DMS 273 (cell line): ENCODE results near the gene MYOZ3.

Experiments used
- DNase-seq: peaks from one replicate; lab custom pipeline; 2025; ENCODE audit not compliant: unreplicated experiment; lab: John Stamatoyannopoulos, UW

The MYOZ3 gene

GRCh38 chr5:150626853-150627276 lies 34.2 kb upstream of the MYOZ3 start:
- DNase-seq: no peak

DNA sequence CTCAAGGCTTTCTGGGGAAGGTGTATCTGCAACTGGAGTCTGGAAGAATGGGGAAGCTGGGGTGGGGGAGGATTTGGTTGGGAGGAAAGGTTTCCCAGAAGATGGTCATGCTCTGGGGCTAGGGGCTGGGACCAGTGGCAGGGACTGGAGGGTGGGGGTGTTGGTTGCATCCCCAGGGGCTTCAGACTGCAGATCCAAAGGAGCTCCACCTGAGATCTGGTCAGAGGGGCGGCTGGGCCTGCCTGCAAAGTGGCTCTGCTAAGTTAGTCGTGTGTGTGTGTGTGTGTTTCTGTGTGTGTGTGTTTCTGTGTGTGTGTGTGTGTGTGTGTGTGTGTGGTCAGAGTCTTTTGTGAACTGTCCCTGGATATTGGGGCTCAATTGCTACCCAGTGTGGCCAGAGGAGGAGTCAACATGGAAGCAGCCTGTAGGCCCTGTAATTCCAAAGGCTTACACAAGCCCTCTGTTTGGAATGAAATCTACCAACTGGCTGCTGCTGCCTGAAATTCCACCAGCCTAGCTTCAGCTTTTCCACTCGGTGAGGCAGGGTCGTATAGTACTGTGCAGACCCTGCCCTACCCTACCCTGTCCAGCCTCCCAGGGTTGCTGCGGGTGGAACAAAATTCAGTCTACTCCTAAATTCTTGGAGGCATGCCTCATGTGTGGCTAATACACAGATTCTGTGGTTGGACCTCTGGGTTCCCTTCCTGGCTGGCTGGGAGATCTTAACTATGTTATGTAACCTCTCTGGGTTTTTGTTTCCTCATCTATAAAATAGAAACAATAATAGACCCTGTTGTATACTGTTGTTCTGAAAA lies 33.1 kb upstream of the MYOZ3 start:
- no peak for DNase-seq

DNA sequence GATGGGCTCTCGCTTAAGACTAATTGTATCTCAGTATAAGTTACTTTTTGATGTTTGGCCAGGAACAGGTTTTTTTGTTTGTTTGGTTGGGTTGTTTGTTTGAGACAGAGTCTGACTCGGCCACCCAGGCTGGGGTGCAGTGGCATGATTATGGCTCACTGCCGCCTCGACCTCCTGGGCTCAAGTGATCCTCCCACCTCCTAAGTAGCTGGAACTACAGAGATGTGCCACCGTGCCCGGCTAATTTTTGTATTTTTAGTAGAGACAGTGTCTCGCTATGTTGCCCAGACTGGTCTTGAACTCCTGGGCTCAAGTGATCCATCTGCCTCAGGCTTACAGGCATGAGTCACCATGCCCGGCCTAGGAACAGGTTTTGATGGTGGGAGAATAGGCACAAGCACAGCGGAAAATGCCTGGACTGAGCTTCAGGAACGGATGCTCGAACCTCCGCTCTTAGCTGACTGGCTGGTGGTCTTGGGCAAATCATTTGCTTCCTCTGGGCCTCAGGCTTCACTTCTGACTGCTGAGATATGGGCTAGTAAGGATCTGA lies 32.0 kb upstream of the MYOZ3 start:
- peak; percentile 29 for DNase-seq

- peak; percentile 39 for DNase-seq
These were observed 31.0 kb upstream of the MYOZ3 start for GRCh38 chr5:150630016-150630415.

DNA sequence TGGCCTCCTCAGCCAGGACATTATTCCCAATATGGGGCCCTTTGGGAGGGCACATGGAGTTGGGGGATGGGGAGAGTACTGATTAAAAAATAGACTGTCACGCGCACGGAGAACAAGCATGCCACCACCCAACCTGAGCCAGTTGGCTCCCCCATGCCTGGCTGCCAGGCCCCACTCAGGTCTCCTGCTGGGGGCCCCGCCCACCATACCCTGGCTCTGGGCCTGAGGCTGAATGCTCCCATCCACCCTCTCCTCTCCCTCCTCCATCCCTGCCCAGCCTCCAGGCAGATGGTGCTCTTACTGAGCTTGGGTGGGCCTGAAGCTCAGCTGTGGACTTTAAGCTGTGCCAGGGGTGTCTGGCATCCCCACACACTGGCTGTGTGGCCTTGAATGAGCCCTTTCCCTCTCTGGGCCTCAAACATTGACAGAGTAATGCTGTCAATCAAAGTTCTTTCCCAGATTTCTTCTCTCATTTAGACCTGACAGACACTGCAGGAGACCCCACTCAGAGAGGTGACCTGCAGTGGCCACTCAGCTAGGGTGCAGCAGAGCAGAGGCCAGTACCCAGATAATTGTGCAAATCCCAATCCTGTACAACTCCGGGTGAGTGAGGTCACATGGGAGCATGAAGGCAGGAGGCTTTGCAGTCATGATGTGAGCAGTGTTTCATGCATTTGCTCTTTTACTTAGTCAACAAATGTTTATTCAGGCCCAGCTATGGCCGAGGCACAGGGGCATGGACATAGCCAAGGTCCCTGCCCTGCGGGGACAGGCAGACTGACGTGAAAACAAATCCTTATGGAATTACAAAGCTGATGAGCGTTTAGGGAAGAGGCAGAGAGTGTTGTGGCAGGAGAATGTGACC lies 30.4 kb upstream of the MYOZ3 start:
- peak; percentile 76 for DNase-seq

DNA sequence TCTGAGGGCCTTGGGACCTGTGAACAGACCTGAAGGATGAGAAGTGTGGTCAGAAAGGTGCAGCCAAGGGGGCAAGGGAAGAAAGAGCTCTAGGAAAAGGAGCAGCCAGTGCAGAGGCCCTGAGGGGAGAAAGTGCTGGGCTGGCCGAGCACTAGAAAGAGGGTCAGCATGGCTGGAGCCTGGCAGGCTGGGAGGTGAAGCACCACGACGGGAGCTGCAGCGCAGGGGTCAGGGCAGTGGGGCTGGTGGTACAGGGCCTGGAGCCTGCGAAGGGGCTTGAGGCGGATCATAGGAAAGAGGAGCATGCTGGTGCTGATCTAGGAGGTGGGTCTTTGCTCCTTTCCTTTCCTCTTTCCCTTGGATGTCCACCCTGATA lies 29.7 kb upstream of the MYOZ3 start:
- DNase-seq: no peak

GRCh38 chr5:150632305-150633160 lies 28.5 kb upstream of the MYOZ3 start:
- DNase-seq: peak; percentile 93

DNA sequence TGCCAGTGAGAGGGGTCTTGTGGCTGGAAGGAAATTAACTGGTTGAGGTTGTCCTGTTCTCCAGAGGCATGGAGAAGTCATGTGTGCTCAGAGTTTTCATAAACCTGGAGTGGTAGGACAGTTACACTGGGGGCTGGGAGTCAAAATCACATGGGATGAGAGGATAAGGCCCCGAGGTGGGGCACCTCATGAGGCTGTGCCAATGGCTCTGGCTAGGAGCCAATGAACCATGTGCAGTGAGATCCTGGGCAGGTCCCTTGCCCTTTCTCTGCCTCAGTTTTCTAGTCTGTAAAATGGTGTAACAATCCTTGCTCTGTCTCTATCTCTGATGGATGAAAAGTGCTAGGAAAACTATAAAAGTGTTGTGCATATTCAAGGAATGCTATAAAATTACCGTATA lies 27.6 kb upstream of the MYOZ3 start:
- peak; percentile 61 for DNase-seq

- DNase-seq: peak; percentile 85
These were observed 24.4 kb upstream of the MYOZ3 start for GRCh38 chr5:150636391-150637244.

- DNase-seq: peak; percentile 78
These were observed 23.6 kb upstream of the MYOZ3 start for GRCh38 chr5:150637245-150638052.

DNA sequence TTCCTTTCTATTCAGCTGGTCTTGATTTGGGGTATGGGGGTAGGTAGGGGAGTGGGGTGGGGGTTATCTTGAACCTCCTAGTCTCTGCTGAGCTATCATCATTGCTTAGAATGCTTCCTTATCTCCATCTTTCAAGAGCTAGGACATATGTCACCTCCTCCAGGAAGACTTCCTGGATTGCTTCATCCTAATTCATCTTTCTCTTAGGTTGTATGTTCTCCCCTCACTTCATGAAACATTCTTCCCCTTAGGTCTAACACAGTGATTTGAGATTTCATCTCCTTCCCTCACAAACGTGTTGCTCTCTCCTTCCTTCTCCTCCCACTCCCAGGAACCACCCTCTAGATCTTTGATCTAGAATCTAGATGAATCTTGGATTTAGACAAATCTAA lies 23.0 kb upstream of the MYOZ3 start:
- DNase-seq: no peak

DNA sequence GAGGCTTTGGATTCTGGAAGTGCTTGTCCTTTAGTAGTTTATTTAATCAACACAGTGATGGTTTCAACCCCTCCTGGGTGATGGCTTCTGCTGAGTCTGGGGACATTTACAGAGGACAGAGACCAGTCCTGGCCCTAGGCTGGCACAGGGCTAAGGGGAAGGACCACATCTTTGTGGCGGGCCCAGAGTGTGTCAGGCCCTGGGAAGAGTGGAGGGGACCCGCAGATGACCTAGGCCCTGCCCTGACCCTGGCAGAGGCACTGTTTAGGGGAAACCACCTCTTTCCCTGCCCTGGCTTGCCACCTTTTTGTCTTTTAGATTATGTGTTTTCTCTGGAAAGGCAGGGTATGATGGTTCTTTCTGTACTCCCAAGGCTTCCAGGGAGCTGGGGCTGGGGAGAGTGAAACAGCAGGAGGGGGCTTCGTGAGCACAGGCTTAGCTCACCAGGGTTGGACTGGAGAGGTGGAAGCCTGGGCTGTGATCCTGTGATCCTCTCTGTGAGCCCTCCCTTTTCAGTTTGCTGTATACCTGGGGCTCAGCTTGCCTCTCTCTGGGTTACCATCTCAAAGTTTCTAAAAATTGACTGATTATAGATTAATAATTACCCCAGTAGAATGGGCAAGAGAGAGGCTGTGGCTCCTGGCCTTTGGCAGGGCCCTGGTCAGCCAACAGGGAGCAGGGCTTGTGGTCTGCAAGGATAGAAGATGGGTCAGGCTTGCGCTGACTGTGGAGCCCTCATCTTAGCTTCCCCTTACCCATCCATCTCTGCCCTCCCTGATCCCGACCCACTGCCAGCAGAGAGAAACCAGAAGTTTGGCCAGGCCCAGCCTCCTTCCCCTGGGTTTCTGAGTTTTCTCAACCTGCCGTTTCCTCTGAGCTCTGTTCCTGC lies 22.3 kb upstream of the MYOZ3 start:
- DNase-seq: no peak

DNA sequence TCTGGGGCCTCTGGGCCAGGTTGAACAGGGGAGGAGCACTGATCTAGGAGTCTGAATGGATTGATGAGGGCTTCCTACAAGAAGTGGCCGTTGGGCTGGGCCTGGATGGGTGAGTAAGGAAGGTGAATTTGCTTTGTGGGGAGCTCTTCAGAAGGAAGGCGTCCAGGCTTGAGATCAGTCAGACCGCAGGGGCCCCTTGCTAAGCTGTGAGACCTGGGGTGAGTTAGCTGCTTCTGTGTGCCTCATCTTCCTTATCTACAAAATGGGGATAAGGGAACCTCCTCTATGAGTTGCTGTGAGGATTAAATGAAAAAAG lies 21.7 kb upstream of the MYOZ3 start:
- no peak for DNase-seq

DNA sequence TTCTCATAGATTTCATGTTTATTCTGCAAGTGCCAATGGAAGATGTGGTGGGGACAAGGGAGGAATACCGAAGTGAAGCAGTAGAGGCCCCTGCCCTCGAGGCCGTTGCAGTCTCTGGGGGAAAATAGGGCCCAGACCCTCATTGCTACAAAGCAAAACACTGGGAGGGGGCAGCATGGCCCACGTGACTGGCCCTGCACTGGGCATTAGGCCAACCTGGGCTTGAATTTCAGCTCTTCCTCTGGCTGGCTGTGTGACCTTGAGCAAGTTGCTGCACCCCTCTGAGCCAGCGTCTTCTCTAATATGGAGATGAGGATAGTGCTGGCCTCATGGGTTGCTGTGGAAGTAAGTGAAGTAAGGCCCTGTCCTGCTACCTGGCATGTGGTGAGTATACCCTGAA lies 21.3 kb upstream of the MYOZ3 start:
- DNase-seq: peak; percentile 47

GRCh38 chr5:150640311-150641005 lies 20.6 kb upstream of the MYOZ3 start, which contains the start of gene SYNPO:
TSS of gene SYNPO (plus strand) at chr5:150640660. CDS start at chr5:150648276, 7,616 bp downstream.
- peak; percentile 72 for DNase-seq

DNA sequence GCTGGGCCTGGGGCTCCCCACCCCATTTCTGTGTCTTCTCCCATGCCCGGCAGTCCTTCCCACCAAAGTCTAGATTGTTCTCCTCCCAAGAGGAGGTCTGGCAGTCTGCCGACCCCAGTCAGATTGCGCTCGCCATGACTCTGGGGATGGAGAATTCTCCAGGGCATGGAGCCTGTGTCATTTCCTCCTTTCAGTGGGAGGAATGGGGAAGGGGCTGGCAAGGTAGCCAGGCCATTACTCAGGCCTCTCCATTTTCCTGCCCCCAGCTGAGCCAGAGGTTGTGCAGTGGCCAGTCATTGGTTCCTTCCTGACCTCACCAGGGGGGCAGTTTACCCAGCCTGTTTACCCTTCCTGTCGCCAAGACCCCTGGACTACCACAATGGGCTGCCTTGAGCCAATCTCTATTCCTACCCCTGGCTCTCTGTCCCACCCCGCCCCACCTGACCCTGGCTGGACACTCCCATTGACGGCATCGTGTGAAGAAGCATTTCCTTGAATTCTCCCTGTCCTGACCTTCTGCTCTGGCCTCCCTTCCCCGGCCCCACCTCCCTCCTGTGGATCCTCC lies 20.0 kb upstream of the MYOZ3 start:
- no peak for DNase-seq

GRCh38 chr5:150641824-150642566 lies 19.1 kb upstream of the MYOZ3 start:
- no peak for DNase-seq
